Measurements from ENCODE around the gene JMJD6. TPM values are rescaled to one million over a fixed set of nuclear protein-coding genes. Genes with fewer than 3 reads are reported as not detected.
A peak's percentile ranks its signal among the peaks of the same experiment; 100 is the strongest.

JMJD6 gene
- total RNA-seq, 4 donors from 2014 or later, result 39.0 to 53.8 (median 47.2) TPM

- WGBS, 2 donors (ENCODE audit: low coverage in 1 of 2), result 42 to 60% methylated on average over 1 to 4 of the region's 4 CpGs
- Histone ChIP-seq H3K4me3 (no peak overlapping the region), H3K27ac (peak overlapping the region in 3 of 4 donors; percentile 61 to 97 (median 95)), H3K4me1 (peaks cover 3 to 97% (median 48%) of the 10 kb centered on the region in 3 donors), H3K9me3 (no peaks in the 10 kb centered on the region), H3K27me3 (no peaks in the 10 kb centered on the region), H3K36me3 (no peaks in the 10 kb centered on the region)
- TF ChIP-seq EP300 (IDR thresholded peaks at IDR 0.05) (no peak), POLR2AphosphoS5 (IDR thresholded peaks at IDR 0.05) (no peak), POLR2A (IDR thresholded peaks at IDR 0.05) (no peak)
- TF ChIP-seq, protein P1, sequence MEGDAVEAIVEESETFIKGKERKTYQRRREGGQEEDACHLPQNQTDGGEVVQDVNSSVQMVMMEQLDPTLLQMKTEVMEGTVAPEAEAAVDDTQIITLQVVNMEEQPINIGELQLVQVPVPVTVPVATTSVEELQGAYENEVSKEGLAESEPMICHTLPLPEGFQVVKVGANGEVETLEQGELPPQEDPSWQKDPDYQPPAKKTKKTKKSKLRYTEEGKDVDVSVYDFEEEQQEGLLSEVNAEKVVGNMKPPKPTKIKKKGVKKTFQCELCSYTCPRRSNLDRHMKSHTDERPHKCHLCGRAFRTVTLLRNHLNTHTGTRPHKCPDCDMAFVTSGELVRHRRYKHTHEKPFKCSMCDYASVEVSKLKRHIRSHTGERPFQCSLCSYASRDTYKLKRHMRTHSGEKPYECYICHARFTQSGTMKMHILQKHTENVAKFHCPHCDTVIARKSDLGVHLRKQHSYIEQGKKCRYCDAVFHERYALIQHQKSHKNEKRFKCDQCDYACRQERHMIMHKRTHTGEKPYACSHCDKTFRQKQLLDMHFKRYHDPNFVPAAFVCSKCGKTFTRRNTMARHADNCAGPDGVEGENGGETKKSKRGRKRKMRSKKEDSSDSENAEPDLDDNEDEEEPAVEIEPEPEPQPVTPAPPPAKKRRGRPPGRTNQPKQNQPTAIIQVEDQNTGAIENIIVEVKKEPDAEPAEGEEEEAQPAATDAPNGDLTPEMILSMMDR (IDR thresholded peaks at IDR 0.05), result no peak
- no peak for ATAC-seq
Measured at GRCh38 chr17:76704805-76705204, 21.6 kb downstream of the JMJD6 start.

GRCh38 chr17:76702941-76703637 is 23.3 kb downstream of the JMJD6 start:
- no peak overlapping the region for H3K4me3 ChIP-seq
- H3K27me3 ChIP-seq, result no peaks in the 10 kb centered on the region
- H3K27ac ChIP-seq, result peak overlapping the region in 3 of 4 donors; percentile 51 to 93 (median 91)
- 40 to 87% methylated on average over 1 to 7 of the region's 10 CpGs for WGBS, 2 donors (ENCODE audit: low coverage in 1 of 2)
- no peak for ATAC-seq
- no peak for TF ChIP-seq POLR2A (IDR thresholded peaks at IDR 0.05)
- no peak for TF ChIP-seq EP300 (IDR thresholded peaks at IDR 0.05)
- TF ChIP-seq, protein P1 (IDR thresholded peaks at IDR 0.05), result no peak
- TF ChIP-seq POLR2AphosphoS5 (IDR thresholded peaks at IDR 0.05), result no peak
- no peaks in the 10 kb centered on the region for H3K36me3 ChIP-seq
- H3K9me3 ChIP-seq, result no peaks in the 10 kb centered on the region
- peaks cover 7 to 97% (median 57%) of the 10 kb centered on the region in 3 donors for H3K4me1 ChIP-seq

GRCh38 chr17:76702076-76702475 is 24.3 kb downstream of the JMJD6 start:
- H3K4me1 ChIP-seq, result peaks cover 7 to 97% (median 58%) of the 10 kb centered on the region in 3 donors
- no peaks in the 10 kb centered on the region for H3K9me3 ChIP-seq
- no peak overlapping the region for H3K4me3 ChIP-seq
- peak overlapping the region; percentile 80 to 96 (median 92) for H3K27ac ChIP-seq
- H3K27me3 ChIP-seq, result no peaks in the 10 kb centered on the region
- ATAC-seq, result no peak
- H3K36me3 ChIP-seq, result no peaks in the 10 kb centered on the region
- TF ChIP-seq, protein P1 (IDR thresholded peaks at IDR 0.05), result no peak
- no peak for TF ChIP-seq POLR2A (IDR thresholded peaks at IDR 0.05)
- no peak for TF ChIP-seq EP300 (IDR thresholded peaks at IDR 0.05)
- no peak for TF ChIP-seq POLR2AphosphoS5 (IDR thresholded peaks at IDR 0.05)
- WGBS, 2 donors (ENCODE audit: low coverage in 1 of 2), result 36 to 40% methylated on average over 2 of the region's 2 CpGs

GRCh38 chr17:76701471-76701967 is 24.9 kb downstream of the JMJD6 start:
- no peak for ATAC-seq
- Histone ChIP-seq H3K9me3 (no peaks in the 10 kb centered on the region), H3K4me1 (peaks cover 7 to 97% (median 64%) of the 10 kb centered on the region in 3 donors), H3K27ac (peak overlapping the region; percentile 80 to 96 (median 92)), H3K27me3 (no peaks in the 10 kb centered on the region), H3K4me3 (peak overlapping the region in 1 of 2 donors; percentile 40), H3K36me3 (no peaks in the 10 kb centered on the region)
- TF ChIP-seq, protein P1 (IDR thresholded peaks at IDR 0.05), result no peak
- TF ChIP-seq POLR2A (IDR thresholded peaks at IDR 0.05) (no peak), EP300 (IDR thresholded peaks at IDR 0.05) (no peak), POLR2AphosphoS5 (IDR thresholded peaks at IDR 0.05) (no peak)
- 27 to 40% methylated on average over 2 to 3 of the region's 11 CpGs for WGBS, 2 donors (ENCODE audit: low coverage in 1 of 2)

All from gastroesophageal sphincter (tissue), 4 donors.